ENCODE results near the gene MBP. TPM values are rescaled to one million over a fixed set of nuclear protein-coding genes. Genes with fewer than 3 reads are reported as not detected.

MBP gene
- total and polyA plus RNA-seq, 2 of the 13 experiments (the other 11 are each of a cell fraction or from before 2014, with no cell fraction given) = 5.0 to 8.5 TPM

DNA sequence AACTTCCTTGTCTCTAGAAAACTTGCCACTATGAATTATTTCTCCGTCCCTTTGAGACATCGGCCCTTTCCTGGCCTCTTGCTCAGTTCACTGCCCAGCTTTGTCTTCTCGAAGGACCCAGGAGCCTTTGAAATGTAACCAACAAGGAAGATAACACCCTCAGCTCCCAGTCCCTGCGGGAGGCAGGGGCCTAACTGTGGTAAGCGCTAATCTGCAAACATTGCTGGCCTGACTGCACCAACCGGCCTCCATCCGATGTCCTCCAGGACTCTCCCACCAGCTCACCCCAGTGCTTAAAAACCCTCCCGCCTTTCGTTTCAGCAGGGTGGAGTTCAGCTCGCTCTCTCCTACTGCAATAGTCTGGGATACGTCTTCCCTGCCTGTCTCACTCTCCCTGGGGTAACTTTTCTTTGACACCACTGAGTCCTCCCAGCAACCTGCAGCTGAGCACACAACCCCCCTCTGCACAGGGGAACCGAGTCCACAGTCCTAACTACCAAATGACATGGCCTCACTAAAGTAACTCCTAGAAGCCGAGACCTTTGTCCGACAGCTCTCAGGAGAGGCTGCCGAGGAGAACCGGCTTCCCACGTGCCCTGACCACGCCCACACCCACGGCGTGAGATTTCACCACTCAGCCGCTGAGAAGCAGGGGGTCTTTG, 76.1 kb downstream of the MBP start (continued):
- TF ChIP-seq ZNF263 (CRISPR knock-in tag; IDR thresholded peaks at IDR 0.05) (peak; percentile 90), PCBP1 (IDR thresholded peaks at IDR 0.05; ENCODE audit: borderline replicate concordance, low read depth, low read length) (no peak), ZNF232 (CRISPR knock-in tag; IDR thresholded peaks at IDR 0.05; ENCODE audit: borderline replicate concordance) (0 out of 2 replicates have a peak, but pooled peaks have one; percentile 37), NCOR1 (IDR thresholded peaks at IDR 0.05; ENCODE audit: borderline replicate concordance, low read length) (peak; percentile 38; the same call in 1 of the 2 replicates), GATAD2A (CRISPR knock-in tag; IDR thresholded peaks at IDR 0.05) (peak; percentile 49; the same call in 1 of the 2 replicates), IRF2 (CRISPR knock-in tag; IDR thresholded peaks at IDR 0.05) (0 out of 2 replicates have a peak, but pooled peaks have one; percentile 38), TCF12 (IDR thresholded peaks at IDR 0.05) (no peak), TCF12 (CRISPR knock-in tag; IDR thresholded peaks at IDR 0.05) (0 out of 2 replicates have a peak, but pooled peaks have one; percentile 57), RXRB (CRISPR knock-in tag; IDR thresholded peaks at IDR 0.05; ENCODE audit: borderline replicate concordance) (peak; percentile 28), ZSCAN21 (CRISPR knock-in tag; IDR thresholded peaks at IDR 0.05; ENCODE audit: borderline replicate concordance) (peak; percentile 49; the same call in 1 of the 2 replicates), ZNF136 (CRISPR knock-in tag; IDR thresholded peaks at IDR 0.05; ENCODE audit: low read depth) (peak; percentile 72; the same call in 1 of the 2 replicates), ZFP36L1 (CRISPR knock-in tag; IDR thresholded peaks at IDR 0.05) (0 out of 2 replicates have a peak, but pooled peaks have one; percentile 36), ZNF589 (CRISPR knock-in tag; conservative IDR thresholded peaks at IDR 0.05) (0 out of 2 replicates have a peak, but pooled peaks have one; percentile 52), LCORL (IDR thresholded peaks at IDR 0.05) (no peak), LCORL (CRISPR knock-in tag; IDR thresholded peaks at IDR 0.05) (peak; percentile 50; the same call in 1 of the 2 replicates)
- TF ChIP-seq, protein P1, sequence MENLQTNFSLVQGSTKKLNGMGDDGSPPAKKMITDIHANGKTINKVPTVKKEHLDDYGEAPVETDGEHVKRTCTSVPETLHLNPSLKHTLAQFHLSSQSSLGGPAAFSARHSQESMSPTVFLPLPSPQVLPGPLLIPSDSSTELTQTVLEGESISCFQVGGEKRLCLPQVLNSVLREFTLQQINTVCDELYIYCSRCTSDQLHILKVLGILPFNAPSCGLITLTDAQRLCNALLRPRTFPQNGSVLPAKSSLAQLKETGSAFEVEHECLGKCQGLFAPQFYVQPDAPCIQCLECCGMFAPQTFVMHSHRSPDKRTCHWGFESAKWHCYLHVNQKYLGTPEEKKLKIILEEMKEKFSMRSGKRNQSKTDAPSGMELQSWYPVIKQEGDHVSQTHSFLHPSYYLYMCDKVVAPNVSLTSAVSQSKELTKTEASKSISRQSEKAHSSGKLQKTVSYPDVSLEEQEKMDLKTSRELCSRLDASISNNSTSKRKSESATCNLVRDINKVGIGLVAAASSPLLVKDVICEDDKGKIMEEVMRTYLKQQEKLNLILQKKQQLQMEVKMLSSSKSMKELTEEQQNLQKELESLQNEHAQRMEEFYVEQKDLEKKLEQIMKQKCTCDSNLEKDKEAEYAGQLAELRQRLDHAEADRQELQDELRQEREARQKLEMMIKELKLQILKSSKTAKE (CRISPR knock-in tag; IDR thresholded peaks at IDR 0.05; ENCODE audit: borderline replicate concordance) = 0 out of 2 replicates have a peak, but pooled peaks have one; percentile 17
- TF ChIP-seq, protein P2, sequence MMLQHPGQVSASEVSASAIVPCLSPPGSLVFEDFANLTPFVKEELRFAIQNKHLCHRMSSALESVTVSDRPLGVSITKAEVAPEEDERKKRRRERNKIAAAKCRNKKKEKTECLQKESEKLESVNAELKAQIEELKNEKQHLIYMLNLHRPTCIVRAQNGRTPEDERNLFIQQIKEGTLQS (CRISPR knock-in tag; IDR thresholded peaks at IDR 0.05) = no peak
- TF ChIP-seq, protein P3, sequence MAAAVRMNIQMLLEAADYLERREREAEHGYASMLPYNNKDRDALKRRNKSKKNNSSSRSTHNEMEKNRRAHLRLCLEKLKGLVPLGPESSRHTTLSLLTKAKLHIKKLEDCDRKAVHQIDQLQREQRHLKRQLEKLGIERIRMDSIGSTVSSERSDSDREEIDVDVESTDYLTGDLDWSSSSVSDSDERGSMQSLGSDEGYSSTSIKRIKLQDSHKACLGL (CRISPR knock-in tag; IDR thresholded peaks at IDR 0.05) = peak; percentile 42; the same call in 1 of the 2 replicates
- TF ChIP-seq, protein P4, sequence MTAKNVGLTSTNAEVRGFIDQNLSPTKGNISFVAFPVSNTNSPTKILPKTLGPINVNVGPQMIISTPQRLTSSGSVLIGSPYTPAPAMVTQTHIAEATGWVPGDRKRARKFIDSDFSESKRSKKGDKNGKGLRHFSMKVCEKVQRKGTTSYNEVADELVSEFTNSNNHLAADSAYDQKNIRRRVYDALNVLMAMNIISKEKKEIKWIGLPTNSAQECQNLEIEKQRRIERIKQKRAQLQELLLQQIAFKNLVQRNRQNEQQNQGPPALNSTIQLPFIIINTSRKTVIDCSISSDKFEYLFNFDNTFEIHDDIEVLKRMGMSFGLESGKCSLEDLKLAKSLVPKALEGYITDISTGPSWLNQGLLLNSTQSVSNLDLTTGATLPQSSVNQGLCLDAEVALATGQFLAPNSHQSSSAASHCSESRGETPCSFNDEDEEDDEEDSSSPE (CRISPR knock-in tag; IDR thresholded peaks at IDR 0.05) = 0 out of 2 replicates have a peak, but pooled peaks have one; percentile 10
- TF ChIP-seq, protein P5, sequence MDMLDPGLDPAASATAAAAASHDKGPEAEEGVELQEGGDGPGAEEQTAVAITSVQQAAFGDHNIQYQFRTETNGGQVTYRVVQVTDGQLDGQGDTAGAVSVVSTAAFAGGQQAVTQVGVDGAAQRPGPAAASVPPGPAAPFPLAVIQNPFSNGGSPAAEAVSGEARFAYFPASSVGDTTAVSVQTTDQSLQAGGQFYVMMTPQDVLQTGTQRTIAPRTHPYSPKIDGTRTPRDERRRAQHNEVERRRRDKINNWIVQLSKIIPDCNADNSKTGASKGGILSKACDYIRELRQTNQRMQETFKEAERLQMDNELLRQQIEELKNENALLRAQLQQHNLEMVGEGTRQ (IDR thresholded peaks at IDR 0.05; ENCODE audit: low read depth, low read length) = no peak
- TF ChIP-seq, protein P5 (CRISPR knock-in tag; IDR thresholded peaks at IDR 0.05; ENCODE audit: borderline replicate concordance) = peak; percentile 31; the same call in 1 of the 2 replicates

Measured in HepG2 (cell line).